T47D (cell line): ENCODE results near the gene LCP2.

Experiments
- DNase-seq, 2 experiments: peaks; one replicate each; pipeline versions ENCODE4 v3.0.0 to v3.0.0-alpha.2; 2011 to 2012; ENCODE audit warnings: low read depth in 1 of 2, low spot score in 1 of 2
- JUND ChIP-seq: IDR thresholded peaks from 2 replicates; pipeline ENCODE4 v1.6.1; 2012; ENCODE audit warnings: low read depth
- in situ Hi-C: cut with HindIII; loops from 2 replicates; pipeline ENCODE4 v1.10.0; 2016; ENCODE audit warnings: low sequenced_read_pairs, low pct_unique_long_range_greater_than_20kb

LCP2 gene

DNA sequence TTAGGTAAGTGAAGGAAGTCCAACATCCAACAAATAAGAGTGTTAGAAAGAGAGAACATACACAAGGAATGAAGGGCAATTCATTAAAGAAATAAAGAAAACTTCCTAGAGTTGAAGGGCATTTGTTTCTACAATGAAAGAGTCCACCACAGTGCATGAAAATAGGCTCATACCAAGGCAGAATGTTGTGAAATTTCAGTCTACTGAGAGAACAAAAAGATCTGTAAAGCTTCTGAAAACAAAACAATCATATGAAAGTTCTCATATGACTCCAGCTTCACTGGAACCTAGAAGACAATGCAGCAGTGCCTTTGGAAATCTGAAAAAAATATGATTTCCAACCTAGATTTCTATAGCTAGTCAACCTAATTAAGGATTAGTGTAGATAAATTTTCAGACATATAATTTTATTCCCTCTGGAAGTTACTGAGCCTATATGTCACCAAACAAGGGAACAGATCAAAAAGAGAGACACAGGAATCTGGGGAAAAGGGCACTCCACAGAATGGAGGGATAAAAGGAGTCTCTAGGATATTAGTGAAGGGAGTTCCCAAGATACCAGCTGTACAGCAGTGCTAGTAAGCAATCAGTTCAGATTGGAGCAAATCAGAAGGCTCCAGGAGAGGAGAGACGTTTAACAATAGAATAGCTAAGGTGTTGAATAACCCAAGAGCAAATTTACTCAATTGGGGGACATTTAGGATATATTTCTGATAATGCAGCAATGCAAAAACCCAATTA, 59.0 kb downstream of the LCP2 start:
- DNase-seq: no peak
- no peak for TF ChIP-seq JUND
- in situ Hi-C loops: no loop called here

- no peak for TF ChIP-seq JUND
- DNase-seq: no peak
- in situ Hi-C loops: no loop called here
Measured at GRCh38 chr5:170235876-170236864, 61.4 kb downstream of the LCP2 start.

GRCh38 chr5:170233358-170233892, 64.2 kb downstream of the LCP2 start:
- TF ChIP-seq JUND: no peak
- DNase-seq: no peak
- in situ Hi-C loops: no loop called here

GRCh38 chr5:170232786-170233185, 64.8 kb downstream of the LCP2 start, which contains the start of gene C5orf58:
Gene C5orf58 (plus strand): TSS chr5:170232985. CDS start chr5:170234977, 1,992 bp downstream.
- DNase-seq: peak in 1 of 2 experiments; percentile 33

DNA sequence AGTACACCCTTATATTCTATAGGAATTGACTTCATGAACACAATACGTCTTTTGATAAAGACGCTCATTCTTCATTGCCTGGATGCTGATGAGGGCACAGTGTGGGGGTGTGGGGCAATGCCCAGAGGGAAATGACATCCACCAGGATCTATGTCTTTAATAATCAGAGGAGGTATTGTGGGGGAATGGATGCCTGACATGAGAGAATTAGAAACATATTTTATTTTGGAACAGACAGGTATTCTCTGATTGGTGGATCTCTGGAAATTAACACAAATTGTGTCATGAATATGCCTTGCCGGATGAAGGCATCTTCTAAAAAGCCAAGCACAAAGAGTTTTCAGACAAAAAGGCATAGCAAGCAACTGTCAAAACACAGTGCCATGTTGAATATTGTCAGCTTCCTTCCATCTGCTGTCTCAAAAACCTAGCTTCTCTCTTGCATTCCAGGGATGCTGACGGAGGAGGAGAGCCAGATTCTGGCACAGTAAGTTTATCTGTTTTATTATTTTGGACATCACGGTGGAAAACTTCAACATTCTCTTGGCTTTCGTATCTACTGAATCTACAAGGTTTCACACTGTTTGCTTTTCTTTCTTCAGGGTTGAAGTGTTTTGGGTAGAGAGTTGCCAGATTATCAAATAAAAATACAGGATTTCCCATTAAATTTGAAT, 68.7 kb downstream of the LCP2 start:
- DNase-seq: no peak
- in situ Hi-C loops: no loop called here
- no peak for TF ChIP-seq JUND

More at GRCh38 chr5:170232786-170233185, 64.8 kb downstream of the LCP2 start, which contains the start of gene C5orf58:
- no peak for TF ChIP-seq JUND
- in situ Hi-C loops: no loop called here

GRCh38 chr5:170226661-170227060, 70.9 kb downstream of the LCP2 start:
- in situ Hi-C loops: no loop called here
- no peak for TF ChIP-seq JUND
- DNase-seq: no peak

GRCh38 chr5:170226129-170226615, 71.4 kb downstream of the LCP2 start:
- TF ChIP-seq JUND: no peak
- no peak for DNase-seq
- in situ Hi-C loops: no loop called here

DNA sequence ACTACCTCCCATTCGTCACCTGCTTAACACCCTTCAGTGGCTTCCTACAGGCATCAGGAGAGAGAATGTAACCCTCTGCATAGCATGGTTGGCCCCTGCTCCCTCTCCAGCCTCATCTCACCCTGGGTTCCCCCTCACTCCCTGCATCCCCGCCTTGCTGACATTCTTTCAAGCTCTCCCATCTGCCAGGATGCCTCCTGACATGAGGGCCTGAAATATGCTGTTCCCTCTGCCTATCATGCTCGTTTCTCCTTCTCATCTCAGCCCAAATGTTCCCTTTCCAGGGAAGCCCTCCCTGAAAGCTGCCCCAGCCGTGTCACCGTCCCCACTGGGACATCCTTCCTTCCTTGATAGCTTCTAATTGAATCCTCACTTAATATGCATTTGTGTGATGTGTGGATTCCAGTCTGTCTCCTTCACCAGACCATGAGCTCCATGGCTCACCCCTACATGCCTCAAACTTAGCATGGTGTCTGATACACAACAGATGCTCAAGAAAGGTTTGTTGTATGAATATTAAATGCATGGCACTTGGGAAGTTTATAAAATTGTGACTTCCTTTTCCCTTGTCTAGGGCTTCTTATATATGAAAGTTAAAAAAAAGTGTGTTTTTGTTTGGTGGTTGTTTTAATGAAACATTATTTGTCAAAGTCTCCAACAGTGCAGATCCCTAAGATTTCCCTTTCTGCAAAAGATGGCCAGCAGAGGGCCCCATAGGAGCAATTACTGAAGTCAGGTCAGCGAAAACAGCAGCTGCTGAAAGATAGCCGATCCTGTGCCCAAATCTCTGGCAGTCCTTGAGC, 72.0 kb downstream of the LCP2 start:
- no peak for TF ChIP-seq JUND
- in situ Hi-C loops: no loop called here
- peak; percentile 69 to 76 for DNase-seq

- in situ Hi-C loops: no loop called here
- no peak for DNase-seq
- no peak for TF ChIP-seq JUND
Measured at GRCh38 chr5:170223906-170224305, 73.7 kb downstream of the LCP2 start.

DNA sequence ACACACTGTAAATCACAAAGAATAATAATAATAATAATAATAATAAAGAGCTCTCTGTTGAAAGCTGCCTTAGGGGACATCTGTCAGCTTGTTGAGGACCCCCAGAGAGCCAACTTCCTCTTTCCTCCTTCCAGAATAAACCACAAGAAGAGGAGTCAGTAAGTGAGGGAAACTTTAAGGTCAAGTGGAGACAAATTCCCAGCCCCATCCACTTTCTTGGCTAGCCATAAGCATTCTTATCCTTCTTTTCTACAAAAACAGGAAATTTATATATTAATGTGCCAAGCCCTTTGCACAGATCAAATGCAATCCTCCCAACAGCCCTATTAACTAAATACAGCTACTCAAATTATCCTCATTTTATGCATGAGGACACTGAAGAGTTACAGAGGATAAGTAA, 74.2 kb downstream of the LCP2 start:
- in situ Hi-C loops: no loop called here
- DNase-seq: no peak
- TF ChIP-seq JUND: no peak

DNA sequence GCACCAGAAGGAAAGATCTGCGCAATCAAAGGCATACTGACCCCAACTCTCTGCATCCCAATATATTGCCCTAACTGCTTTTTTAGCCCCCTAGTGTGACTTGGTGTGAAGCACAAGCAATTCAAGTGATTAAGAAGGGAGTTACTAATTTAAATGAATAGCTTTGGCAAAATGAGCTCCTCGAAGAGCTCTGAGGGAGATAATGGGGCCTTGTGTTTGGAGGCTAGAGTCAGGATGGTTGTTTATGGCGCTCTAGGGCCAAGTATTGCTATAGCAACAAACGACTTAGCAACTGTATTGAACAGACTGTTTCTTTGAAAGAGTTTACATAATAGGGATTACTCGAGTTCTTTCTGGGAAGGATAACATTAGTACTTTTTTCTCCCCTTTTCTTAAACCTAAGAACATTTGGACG, 76.2 kb downstream of the LCP2 start:
- no peak for DNase-seq
- TF ChIP-seq JUND: no peak
- in situ Hi-C loops: no loop called here
